ENCODE measurements around the gene DCBLD2.

DNA sequence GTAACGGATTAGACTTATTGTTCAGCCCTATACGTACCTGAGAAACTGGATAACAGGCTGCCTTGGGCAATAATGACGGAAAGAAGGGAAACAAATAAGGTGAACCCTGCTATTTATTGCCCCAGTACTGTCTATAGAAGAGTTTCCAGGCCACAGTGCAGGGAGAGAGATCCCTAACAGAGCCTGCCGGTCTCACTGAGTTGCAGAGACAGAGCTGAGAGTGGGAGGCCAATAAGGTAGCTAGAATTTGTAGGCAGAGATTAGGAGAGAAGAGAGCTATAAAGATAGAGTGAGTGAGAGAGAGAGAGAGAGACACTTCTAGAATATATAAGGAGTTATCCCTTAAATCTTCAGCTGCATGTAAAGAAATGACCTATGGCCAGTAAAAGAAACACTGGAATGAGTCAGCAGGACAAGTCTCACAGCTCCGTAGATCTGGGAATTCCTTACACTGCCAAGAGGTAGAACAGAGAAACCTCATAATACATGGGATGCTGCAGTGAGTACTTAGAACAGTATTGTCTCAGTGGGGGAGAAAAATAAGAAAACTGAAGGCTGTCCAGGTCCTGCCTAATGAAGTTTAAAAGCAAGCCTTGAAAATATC is 86.6 kb downstream of the DCBLD2 start:
- TF ChIP-seq, protein P1, sequence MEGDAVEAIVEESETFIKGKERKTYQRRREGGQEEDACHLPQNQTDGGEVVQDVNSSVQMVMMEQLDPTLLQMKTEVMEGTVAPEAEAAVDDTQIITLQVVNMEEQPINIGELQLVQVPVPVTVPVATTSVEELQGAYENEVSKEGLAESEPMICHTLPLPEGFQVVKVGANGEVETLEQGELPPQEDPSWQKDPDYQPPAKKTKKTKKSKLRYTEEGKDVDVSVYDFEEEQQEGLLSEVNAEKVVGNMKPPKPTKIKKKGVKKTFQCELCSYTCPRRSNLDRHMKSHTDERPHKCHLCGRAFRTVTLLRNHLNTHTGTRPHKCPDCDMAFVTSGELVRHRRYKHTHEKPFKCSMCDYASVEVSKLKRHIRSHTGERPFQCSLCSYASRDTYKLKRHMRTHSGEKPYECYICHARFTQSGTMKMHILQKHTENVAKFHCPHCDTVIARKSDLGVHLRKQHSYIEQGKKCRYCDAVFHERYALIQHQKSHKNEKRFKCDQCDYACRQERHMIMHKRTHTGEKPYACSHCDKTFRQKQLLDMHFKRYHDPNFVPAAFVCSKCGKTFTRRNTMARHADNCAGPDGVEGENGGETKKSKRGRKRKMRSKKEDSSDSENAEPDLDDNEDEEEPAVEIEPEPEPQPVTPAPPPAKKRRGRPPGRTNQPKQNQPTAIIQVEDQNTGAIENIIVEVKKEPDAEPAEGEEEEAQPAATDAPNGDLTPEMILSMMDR (conservative IDR thresholded peaks at IDR 0.05; ENCODE audit: low read length): no peak
- no peak for TF ChIP-seq EZH2phosphoT487 (IDR thresholded peaks at IDR 0.05; ENCODE audit: borderline replicate concordance, low read depth, low read length)

All from OCI-LY7 (cell line).